Spleen (tissue), 7 donors: Measurements from ENCODE around the gene KCTD3.

Experiments
- POLR2A ChIP-seq, 3 donors: fragments of 450-650 bp; IDR thresholded peaks; one replicate each; pipeline ENCODE4 v1.5.1; 2017; ENCODE audit warnings: antibody characterized with exemption in 3 of 3, mild to moderate bottlenecking in 1 of 3
- TF ChIP-seq, protein P1 (sequence below), 11 experiments: fragments of 200-600 bp in 7 of 11; fragments of 450-650 bp in 4 of 11; sonication (generic) in 4 of 11; IDR thresholded peaks in 8 of 11; conservative IDR thresholded peaks in 3 of 11; 1 replicate in 7 of 11; 2 replicates in 4 of 11; pipeline versions ENCODE4 v1.4.0 to v1.8.0; 2016 to 2021; ENCODE audit warnings: antibody characterized with exemption in 11 of 11, inconsistent platforms in 4 of 11, mild to moderate bottlenecking in 1 of 11
- donor health status: DM: no; HTN: no; CAD: no; lungs with moderate emphysema.
- donor health status: DM: no; HTN: no; CAD: no.
- donor health status: DM: no; HTN: no; CAD: no.

DNA sequence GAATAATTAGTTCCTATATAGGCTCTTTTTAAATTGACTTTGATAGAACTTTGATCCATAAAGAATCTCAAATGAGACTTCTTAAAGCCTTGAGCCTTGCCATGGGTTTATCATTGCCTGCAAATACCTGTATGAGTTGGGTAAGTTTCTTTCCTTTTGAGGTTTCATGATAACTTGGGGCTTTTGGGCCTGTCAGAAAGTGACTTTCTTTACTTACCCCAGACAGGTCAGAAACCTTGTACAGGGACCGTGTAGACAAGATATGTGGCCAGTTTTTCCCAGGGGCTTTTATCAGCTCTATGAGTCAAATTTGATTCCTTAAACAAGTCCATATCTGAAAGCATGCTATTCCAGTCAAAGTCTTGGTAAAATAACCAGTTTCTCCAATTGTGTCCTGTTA, 17.3 kb downstream of the KCTD3 start:
- TF ChIP-seq, protein P1, sequence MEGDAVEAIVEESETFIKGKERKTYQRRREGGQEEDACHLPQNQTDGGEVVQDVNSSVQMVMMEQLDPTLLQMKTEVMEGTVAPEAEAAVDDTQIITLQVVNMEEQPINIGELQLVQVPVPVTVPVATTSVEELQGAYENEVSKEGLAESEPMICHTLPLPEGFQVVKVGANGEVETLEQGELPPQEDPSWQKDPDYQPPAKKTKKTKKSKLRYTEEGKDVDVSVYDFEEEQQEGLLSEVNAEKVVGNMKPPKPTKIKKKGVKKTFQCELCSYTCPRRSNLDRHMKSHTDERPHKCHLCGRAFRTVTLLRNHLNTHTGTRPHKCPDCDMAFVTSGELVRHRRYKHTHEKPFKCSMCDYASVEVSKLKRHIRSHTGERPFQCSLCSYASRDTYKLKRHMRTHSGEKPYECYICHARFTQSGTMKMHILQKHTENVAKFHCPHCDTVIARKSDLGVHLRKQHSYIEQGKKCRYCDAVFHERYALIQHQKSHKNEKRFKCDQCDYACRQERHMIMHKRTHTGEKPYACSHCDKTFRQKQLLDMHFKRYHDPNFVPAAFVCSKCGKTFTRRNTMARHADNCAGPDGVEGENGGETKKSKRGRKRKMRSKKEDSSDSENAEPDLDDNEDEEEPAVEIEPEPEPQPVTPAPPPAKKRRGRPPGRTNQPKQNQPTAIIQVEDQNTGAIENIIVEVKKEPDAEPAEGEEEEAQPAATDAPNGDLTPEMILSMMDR (IDR thresholded peaks at IDR 0.05 in 8 of 11, conservative IDR thresholded peaks at IDR 0.05 in 3 of 11): no peak
- no peak for TF ChIP-seq POLR2A (IDR thresholded peaks at IDR 0.05)
